HG03175 (cell line): Measurements from ENCODE around the gene EARS2.
"Not testable (repeated sequence)": the region's sequence is repeated elsewhere in the genome, so short reads cannot be mapped to it uniquely, and the experiment has no call there.

Experiments used
- ATAC-seq: cut with Tn5 transposase; IDR thresholded peaks from one replicate; pipeline ENCODE4 v1.9.1; 2021; ENCODE audit warnings: mild to moderate bottlenecking, moderate library complexity; ENCODE audit not compliant: unreplicated experiment

Gene EARS2

DNA sequence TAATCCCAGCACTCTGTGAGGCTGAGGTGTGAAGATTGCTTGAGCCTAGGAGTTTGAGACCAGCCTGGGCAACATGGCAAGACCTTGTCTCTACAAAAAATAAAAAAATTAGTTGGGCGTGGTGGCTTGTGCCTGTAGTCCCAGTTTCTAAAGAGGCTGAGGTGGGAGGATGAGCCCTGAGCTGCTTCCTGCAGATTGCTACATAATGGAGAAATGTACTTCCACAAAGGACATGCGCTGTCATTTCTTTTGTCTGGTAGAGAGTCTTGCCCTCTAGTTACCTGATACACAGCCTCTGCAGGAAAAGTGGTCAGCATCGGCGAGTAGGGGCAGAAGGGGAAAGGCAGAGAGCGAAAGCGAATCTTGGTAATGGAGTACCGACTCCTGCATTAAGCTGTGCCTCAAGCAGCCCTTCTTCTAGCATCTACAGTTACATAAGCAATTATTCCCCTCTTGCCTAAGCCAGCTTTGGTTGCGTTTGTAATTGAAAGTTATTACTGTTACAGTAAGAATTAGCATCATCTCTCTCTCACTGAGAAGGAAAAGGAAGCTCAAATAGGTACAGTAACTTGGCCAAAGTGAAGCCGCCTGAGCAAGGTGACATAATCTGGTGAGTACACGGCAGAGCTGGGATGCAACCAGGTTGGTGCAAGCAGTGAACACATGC lies 28.4 kb downstream of the EARS2 start:
- ATAC-seq = no peak

DNA sequence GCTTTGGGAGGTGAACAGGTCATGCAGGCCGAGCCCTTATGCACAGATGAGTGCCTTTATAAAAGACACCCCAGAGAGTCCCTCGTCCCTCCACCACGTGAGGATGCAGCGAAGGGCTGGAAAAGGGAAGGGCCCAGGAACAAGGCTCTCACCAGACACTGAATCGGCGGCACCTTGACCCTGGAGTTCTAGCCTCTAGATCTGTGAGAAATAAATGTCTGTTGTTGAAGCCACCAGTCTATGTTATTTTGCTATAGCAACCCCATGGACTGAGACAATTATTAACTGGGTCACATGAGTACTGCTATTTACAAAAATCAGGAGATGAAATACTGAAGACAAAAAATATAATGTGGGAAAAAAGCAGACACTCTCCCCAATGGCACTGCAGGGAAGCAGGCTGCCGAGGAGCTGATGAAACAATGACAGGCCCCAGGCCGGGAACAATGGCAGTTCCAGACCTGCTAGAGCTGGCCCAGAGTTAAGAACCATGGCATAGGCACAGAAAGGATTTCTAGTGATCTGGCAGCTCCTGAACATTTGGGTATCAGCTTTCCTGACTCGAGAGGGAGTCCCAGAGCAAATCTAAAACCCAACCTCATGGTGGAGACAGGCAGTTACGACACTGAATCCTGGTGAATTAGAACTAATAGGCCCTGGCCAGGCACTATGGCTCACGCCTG lies 29.0 kb downstream of the EARS2 start:
- ATAC-seq = no peak

DNA sequence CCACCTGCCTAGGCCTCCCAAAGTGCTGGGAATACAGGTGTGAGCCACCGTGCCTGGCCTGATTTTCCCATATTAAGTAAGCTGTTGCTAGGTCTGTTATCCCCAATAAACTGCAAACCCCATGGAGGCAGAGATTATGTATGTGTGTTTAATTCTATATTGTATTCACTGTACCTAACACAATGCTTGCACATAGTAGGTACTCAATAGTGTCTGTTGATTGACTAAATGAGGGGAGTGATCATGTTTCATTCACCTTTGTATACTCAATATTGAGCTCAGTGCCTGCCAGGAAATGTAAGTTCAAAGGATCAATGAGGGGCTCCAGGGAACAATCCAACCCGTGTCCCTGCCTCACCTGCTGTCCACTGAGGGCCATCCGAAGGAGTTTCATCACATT lies 32.3 kb downstream of the EARS2 start:
- no peak for ATAC-seq

- no peak for ATAC-seq
Measured at GRCh38 chr16:23523876-23524385, 33.2 kb downstream of the EARS2 start.

GRCh38 chr16:23523321-23523720 lies 33.8 kb downstream of the EARS2 start:
- no peak for ATAC-seq

- ATAC-seq = no peak
Measured at GRCh38 chr16:23521965-23522364, 35.2 kb downstream of the EARS2 start.

DNA sequence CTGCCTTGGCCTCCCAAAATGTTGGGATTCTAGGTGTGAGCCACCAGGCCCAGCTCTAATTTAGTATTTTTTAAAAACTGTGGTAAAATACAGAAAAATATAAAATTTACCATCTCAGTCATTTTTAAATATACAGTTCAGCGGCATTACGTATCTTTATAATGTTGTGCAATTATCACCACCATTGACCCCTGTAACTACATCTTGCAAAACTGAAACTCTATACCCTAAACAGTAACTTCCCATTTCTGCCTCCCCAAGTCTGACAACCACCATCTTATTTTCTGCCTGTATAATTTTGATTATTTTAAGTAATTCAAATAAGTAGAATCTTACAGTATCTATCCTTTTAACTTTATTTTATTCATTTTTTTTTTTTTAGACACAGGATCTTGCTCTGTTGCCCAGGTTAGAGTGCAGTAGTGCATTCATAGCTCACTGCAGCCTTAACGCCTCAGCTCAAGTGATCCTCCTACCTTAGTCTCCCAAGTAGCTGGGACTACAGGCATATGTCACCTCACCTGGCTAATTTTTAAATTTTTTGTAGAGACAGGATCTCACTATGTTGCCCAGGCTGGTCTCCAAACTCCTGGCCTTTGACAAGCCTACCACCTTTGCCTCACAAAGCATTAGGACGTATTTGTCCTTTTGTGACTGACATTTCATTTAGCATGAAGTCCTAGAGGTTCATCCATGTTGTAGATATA lies 36.0 kb downstream of the EARS2 start:
- no peak for ATAC-seq

GRCh38 chr16:23520500-23520899 lies 36.6 kb downstream of the EARS2 start:
- ATAC-seq = no peak

- ATAC-seq = no peak
Measured at GRCh38 chr16:23519282-23519681, 37.9 kb downstream of the EARS2 start.

- ATAC-seq = peak; percentile 55
Measured at GRCh38 chr16:23518435-23518891, 38.7 kb downstream of the EARS2 start.

- peak; percentile 43 for ATAC-seq
Measured at GRCh38 chr16:23516366-23517137, 40.6 kb downstream of the EARS2 start.

DNA sequence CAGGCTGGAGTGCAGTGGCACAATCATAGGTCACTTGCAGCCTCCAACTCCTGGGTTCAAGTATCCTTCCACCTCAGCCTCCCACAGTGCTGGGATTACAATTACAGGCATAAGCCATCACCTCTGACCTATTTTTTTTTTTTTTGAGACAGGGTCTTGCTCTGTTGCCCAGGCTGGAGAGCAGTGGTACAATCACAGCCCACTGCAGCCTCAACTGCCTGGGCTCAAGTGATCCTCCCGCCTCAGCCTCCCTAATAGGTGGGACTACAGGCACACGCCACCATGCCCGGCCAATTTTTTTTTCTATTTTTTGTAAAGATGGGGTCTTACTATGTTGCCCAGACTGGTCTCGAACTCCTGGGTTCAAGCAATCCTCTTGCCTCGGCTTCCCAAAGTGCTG lies 41.3 kb downstream of the EARS2 start:
- no peak for ATAC-seq

DNA sequence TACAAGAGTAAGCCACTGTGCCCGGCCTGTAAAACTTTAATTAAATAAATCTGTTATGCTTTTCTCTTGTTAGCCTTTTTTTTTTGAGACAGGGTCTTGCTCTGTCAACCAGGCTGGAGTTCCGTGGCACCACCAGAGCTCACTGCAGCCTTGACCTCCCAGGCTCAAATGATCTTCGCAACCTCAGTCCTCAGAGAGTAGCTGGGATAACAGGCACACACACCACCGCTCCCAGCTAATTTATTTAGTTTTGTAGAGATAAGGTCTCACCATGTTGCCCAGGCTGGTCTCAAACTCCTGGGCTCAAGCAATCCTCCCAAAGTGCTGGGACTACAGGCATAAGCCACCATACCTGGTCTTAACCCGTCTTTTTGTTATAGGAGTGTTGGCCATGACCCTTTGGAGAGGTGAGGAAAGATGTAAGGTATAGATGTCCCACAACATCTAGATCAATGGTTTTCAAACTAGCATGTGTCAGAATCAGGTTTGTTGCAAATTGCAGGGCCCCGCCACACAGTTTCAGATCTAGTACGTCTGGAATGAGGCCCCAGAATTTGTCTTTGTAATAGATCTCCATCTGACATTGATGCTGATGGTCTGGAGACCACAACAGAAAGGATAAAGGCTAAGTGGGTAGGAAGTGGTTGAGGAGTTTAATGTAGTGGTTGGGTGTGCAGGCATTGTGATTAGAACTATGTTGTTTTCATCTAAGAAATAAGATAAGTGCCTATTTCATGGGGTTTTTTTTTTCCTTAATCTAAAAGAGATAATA lies 42.6 kb downstream of the EARS2 start:
- no peak for ATAC-seq

- ATAC-seq = no peak
Measured at GRCh38 chr16:23512168-23512695, 44.9 kb downstream of the EARS2 start.

DNA sequence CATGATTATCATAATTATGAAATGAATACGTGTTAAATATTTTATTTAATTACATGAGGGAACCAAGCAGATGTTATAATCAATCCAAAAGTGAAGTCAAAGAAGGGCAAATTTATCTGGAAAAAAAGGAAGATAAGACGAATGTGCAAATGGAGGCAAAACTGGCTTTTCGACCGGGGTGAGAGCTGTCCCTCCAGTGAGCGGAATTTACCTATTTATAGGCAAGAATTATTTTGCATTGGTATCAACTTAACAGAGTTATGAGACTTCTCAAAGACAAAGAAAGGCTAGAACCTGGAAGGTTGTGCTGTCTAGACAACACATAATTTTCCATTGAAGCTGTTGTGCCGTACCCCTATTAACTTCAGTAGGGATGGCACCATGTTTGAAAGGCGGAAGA lies 45.4 kb downstream of the EARS2 start:
- no peak for ATAC-seq

- not testable (repeated sequence) for ATAC-seq
Measured at GRCh38 chr16:23510915-23511270, 46.3 kb downstream of the EARS2 start.

- peak; percentile 75 for ATAC-seq
Measured at GRCh38 chr16:23510164-23510914, 46.8 kb downstream of the EARS2 start, which contains the start of gene GGA2. Gene GGA2, minus strand, starts transcription at chr16:23510494. Its CDS starts 83 bp downstream, at chr16:23510411.

- ATAC-seq = peak; percentile 13
Measured at GRCh38 chr16:23509782-23510163, 47.4 kb downstream of the EARS2 start.

GRCh38 chr16:23509441-23509754 lies 47.8 kb downstream of the EARS2 start:
- no peak for ATAC-seq
